GM10266 (cell line): ENCODE measurements around the gene CSN2.

ENCODE experiments used
- DNase-seq: peaks from one replicate; pipeline ENCODE4 v3.0.0; 2012; ENCODE audit errors: extremely low spot score
- CTCF ChIP-seq: IDR thresholded peaks from 2 replicates; pipeline ENCODE4 v1.5.1; 2012; ENCODE audit warnings: mild to moderate bottlenecking, low read depth; ENCODE audit not compliant: control insufficient read depth, insufficient read depth; ENCODE audit errors: missing control alignments

The CSN2 gene, protein sequence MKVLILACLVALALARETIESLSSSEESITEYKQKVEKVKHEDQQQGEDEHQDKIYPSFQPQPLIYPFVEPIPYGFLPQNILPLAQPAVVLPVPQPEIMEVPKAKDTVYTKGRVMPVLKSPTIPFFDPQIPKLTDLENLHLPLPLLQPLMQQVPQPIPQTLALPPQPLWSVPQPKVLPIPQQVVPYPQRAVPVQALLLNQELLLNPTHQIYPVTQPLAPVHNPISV

GRCh38 chr4:69965628-69966027 lies at the start of gene CSN2:
CSN2 (minus strand) TSS chr4:69965728; CDS start chr4:69960995, 4,733 bp downstream.
- no peak for TF ChIP-seq CTCF
- no peak for DNase-seq

- TF ChIP-seq CTCF = no peak
- no peak for DNase-seq
These were observed 43.2 kb upstream of the CSN2 start for GRCh38 chr4:70008771-70009170.

- DNase-seq = no peak
- TF ChIP-seq CTCF = no peak
These were observed 37.0 kb upstream of the CSN2 start for GRCh38 chr4:70002507-70002906.

- DNase-seq = no peak
These were observed 35.2 kb upstream of the CSN2 start for GRCh38 chr4:70000711-70001110.

DNA sequence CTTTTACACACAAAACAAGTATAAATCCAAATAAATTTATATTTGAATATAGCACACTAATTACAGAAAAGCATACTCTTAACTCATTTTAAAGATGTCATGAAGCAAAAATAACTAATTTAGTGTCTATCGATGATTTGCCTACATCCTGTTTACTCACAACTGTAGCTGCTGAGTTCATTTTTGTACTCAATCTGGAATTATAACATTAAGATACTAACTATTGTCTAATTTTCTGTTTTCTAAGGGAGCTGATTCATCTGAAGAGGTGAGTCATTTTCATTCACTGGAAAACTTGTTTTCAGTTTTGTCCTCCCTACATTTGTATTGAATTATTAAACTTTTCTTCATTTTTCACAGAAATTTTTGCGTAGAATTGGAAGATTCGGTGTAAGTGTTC lies 33.9 kb upstream of the CSN2 start:
- TF ChIP-seq CTCF = no peak
- DNase-seq = no peak

More at GRCh38 chr4:70000711-70001110, 35.2 kb upstream of the CSN2 start:
- TF ChIP-seq CTCF = no peak

DNA sequence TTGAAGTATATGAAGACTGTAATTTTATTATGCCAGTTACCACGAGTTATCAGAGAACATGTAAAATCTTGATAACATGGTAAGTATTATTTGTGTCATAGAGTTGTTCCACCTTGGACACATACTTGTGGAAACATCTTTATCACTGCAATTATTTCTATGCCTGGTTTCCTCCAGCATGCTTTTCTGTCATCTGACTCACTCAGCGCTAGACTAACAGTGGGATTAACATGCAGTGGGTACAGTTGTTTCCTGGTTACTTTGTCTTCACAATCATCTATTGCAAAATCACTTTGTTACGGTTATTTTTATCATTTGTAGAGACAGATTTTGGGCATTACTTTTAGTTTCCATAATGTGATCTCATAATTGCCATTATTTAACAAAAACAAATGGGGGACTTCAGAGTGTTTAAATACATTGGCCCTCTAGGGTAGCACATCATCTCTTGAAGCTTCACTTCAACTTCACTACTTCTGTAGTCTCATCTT lies 30.0 kb upstream of the CSN2 start, which contains the start of gene STATH:
Gene STATH, plus strand, starts transcription at position 441 of the 491 bp plus-strand sequence. CDS start 2,472 bp downstream, outside the sequence.
- no peak for DNase-seq

GRCh38 chr4:69994782-69995181 lies 29.3 kb upstream of the CSN2 start:
- no peak for DNase-seq
- no peak for TF ChIP-seq CTCF

More for the DNA sequence above, 30.0 kb upstream of the CSN2 start, which contains the start of gene STATH:
- no peak for TF ChIP-seq CTCF
